ENCODE measurements around the gene KCNJ16. TPM values are rescaled to one million over a fixed set of nuclear protein-coding genes. Genes with fewer than 3 reads are reported as not detected.
A peak's percentile ranks its signal among the peaks of the same experiment; 100 is the strongest.

Gene KCNJ16
- total RNA-seq, 2 experiments from 2014 or later = not detected

DNA sequence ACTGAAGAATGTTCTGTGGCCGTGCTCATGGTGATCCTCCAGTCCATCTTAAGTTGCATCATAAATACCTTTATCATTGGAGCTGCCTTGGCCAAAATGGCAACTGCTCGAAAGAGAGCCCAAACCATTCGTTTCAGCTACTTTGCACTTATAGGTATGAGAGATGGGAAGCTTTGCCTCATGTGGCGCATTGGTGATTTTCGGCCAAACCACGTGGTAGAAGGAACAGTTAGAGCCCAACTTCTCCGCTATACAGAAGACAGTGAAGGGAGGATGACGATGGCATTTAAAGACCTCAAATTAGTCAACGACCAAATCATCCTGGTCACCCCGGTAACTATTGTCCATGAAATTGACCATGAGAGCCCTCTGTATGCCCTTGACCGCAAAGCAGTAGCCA lies 57.5 kb downstream of the KCNJ16 start:
- DNase-seq (no peak), ATAC-seq (ENCODE audit: low read depth) (no peak)
- Mint-ChIP-seq H3K9me3 (no peaks in the 10 kb centered on the region), H3K27me3 (peaks cover 12% of the 10 kb centered on the region), H3K27ac (no peak overlapping the region), H3K36me3 (no peaks in the 10 kb centered on the region), H3K4me3 (no peak overlapping the region), H3K4me1 (peaks cover 5% of the 10 kb centered on the region)
- POLR2A ChIA-PET = no interaction called here

DNA sequence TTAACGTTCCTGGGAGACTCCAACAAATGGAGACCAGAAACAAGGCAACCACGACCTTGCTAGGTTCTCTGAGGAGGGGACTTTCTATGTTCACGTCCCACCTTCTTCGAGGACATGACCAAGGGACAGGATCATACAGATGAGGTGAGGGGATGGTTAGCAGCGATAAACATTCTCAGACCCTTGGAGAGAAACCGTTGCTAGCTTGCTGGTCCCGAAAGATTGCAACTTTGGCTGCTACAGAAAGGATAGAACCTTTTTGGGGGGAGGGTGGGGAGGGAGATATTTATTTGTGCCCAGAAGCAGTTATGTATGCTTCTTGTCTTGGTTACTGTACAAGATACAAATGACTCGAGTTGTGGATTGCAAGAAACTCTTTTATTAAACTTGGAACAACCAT lies 59.0 kb downstream of the KCNJ16 start:
- Mint-ChIP-seq H3K27me3 (peaks cover 13% of the 10 kb centered on the region), H3K4me3 (no peak overlapping the region), H3K27ac (no peak overlapping the region), H3K36me3 (no peaks in the 10 kb centered on the region), H3K9me3 (no peaks in the 10 kb centered on the region), H3K4me1 (peaks cover 6% of the 10 kb centered on the region)
- DNase-seq (no peak), ATAC-seq (ENCODE audit: low read depth) (no peak)
- POLR2A ChIA-PET = no interaction called here

DNA sequence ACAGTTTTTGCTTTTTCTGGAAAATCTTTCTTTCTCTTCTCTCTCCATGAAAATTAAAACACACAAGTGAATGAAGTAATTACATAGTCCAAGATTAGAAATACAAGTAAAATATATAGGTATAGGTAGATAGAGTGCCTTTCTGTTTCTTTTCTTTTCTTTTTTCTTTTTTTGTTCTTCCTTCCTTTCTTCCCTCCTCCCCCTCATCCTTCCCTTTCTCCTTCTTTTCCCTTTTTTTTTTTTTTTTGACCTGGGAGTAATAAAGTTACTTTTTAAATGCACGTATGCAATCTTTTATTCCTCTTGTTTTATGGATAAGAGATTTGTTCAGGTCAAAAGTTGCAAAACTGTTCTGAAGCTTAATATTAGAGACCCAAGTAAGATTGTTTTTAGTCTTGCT lies 59.8 kb downstream of the KCNJ16 start:
- Mint-ChIP-seq H3K36me3 (no peaks in the 10 kb centered on the region), H3K4me1 (peaks cover 6% of the 10 kb centered on the region), H3K9me3 (no peaks in the 10 kb centered on the region), H3K27ac (no peak overlapping the region), H3K4me3 (no peak overlapping the region), H3K27me3 (peaks cover 13% of the 10 kb centered on the region)
- no peak for ATAC-seq (ENCODE audit: low read depth)
- POLR2A ChIA-PET = no interaction called here
- no peak for DNase-seq

DNA sequence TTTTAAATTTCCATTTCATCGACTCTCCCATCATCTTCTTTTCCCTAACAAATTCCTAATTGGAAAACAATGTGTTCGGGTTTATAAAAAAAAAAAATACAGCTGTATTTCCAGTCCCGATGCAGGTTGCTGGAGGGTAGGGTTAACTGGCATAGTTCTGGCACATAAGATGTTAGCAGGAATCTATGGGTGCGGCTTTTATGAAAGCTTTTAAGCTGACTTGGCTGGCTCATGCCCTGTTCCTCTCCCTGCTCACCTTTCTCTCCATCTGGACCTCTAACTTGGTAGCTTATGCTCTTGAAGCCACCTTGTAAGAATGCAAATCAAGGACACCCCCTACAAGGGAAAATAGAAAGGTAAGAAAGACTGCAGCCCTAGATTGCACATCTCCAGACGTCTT lies 61.1 kb downstream of the KCNJ16 start:
- no peak for ATAC-seq (ENCODE audit: low read depth)
- POLR2A ChIA-PET = no interaction called here
- DNase-seq = no peak
- no peaks in the 10 kb centered on the region for H3K9me3 Mint-ChIP-seq
- no peak overlapping the region for H3K4me3 Mint-ChIP-seq
- no peaks in the 10 kb centered on the region for H3K36me3 Mint-ChIP-seq
- H3K4me1 Mint-ChIP-seq = peaks cover 6% of the 10 kb centered on the region
- H3K27ac Mint-ChIP-seq = no peak overlapping the region
- H3K27me3 Mint-ChIP-seq = peaks cover 15% of the 10 kb centered on the region

GRCh38 chr17:70137451-70138230 lies 62.6 kb downstream of the KCNJ16 start:
- ATAC-seq (ENCODE audit: low read depth) = peak; percentile 94
- Mint-ChIP-seq H3K36me3 (no peaks in the 10 kb centered on the region), H3K4me1 (peaks cover 6% of the 10 kb centered on the region), H3K4me3 (peak overlapping the region; percentile 57), H3K27ac (no peak overlapping the region), H3K9me3 (no peaks in the 10 kb centered on the region), H3K27me3 (peaks cover 15% of the 10 kb centered on the region)
- POLR2A ChIA-PET = no interaction called here
- DNase-seq = no peak

GRCh38 chr17:70138291-70138865 lies 63.4 kb downstream of the KCNJ16 start:
- DNase-seq (no peak), ATAC-seq (ENCODE audit: low read depth) (no peak)
- Mint-ChIP-seq H3K4me3 (no peak overlapping the region), H3K27ac (no peak overlapping the region), H3K4me1 (peaks cover 6% of the 10 kb centered on the region), H3K27me3 (peaks cover 15% of the 10 kb centered on the region), H3K36me3 (no peaks in the 10 kb centered on the region), H3K9me3 (no peaks in the 10 kb centered on the region)
- POLR2A ChIA-PET = no interaction called here

GRCh38 chr17:70139449-70139993 lies 64.5 kb downstream of the KCNJ16 start:
- ATAC-seq (ENCODE audit: low read depth) (no peak), DNase-seq (no peak)
- Mint-ChIP-seq H3K4me3 (no peak overlapping the region), H3K9me3 (no peaks in the 10 kb centered on the region), H3K27ac (no peak overlapping the region), H3K4me1 (peaks cover 6% of the 10 kb centered on the region), H3K27me3 (peaks cover 13% of the 10 kb centered on the region), H3K36me3 (no peaks in the 10 kb centered on the region)
- POLR2A ChIA-PET = no interaction called here

GRCh38 chr17:70144260-70144846 lies 69.3 kb downstream of the KCNJ16 start:
- POLR2A ChIA-PET = no interaction called here
- H3K9me3 Mint-ChIP-seq = no peaks in the 10 kb centered on the region

DNA sequence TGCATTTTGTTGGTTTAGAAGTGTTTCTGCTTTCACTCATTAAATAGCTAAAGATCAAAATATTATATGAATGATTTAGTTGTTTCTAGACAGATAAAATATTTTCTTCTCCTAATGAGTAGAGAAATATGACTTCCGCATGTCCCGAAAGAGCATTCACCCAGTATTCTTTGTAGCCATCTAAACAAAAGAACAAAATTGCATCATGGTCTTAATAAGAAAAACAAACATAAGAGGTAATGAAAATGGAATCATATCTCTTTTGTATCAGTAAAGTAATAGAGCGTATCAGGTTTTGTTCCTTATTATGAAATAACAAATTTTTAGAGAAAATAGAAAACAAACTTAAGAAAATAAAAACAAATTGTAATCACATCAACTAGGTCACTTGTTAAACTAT lies 78.2 kb downstream of the KCNJ16 start:
- POLR2A ChIA-PET = no interaction called here
- Mint-ChIP-seq H3K27ac (no peak overlapping the region), H3K9me3 (no peaks in the 10 kb centered on the region), H3K4me3 (no peak overlapping the region), H3K36me3 (no peaks in the 10 kb centered on the region), H3K4me1 (no peaks in the 10 kb centered on the region), H3K27me3 (peaks cover 6% of the 10 kb centered on the region)
- no peak for DNase-seq
- ATAC-seq (ENCODE audit: low read depth) = no peak

More at GRCh38 chr17:70144260-70144846, 69.3 kb downstream of the KCNJ16 start:
- peaks cover 19% of the 10 kb centered on the region for H3K27me3 Mint-ChIP-seq
- no peak overlapping the region for H3K27ac Mint-ChIP-seq
- no peaks in the 10 kb centered on the region for H3K4me1 Mint-ChIP-seq
- no peak for DNase-seq
- no peaks in the 10 kb centered on the region for H3K36me3 Mint-ChIP-seq
- ATAC-seq (ENCODE audit: low read depth) = no peak
- H3K4me3 Mint-ChIP-seq = no peak overlapping the region

- H3K9me3 Mint-ChIP-seq = no peaks in the 10 kb centered on the region
- no peaks in the 10 kb centered on the region for H3K36me3 Mint-ChIP-seq
- no peak overlapping the region for H3K27ac Mint-ChIP-seq
- ATAC-seq (ENCODE audit: low read depth) = no peak
- no peak for DNase-seq
- H3K4me3 Mint-ChIP-seq = no peak overlapping the region
- POLR2A ChIA-PET = no interaction called here
- H3K27me3 Mint-ChIP-seq = peaks cover 8% of the 10 kb centered on the region
- H3K4me1 Mint-ChIP-seq = no peaks in the 10 kb centered on the region
Measured at GRCh38 chr17:70157151-70157550, 82.1 kb downstream of the KCNJ16 start.

- H3K27ac Mint-ChIP-seq = no peak overlapping the region
- DNase-seq (no peak), ATAC-seq (ENCODE audit: low read depth) (no peak)
- no peaks in the 10 kb centered on the region for H3K9me3 Mint-ChIP-seq
- H3K27me3 Mint-ChIP-seq = peaks cover 10% of the 10 kb centered on the region
- H3K4me1 Mint-ChIP-seq = no peaks in the 10 kb centered on the region
- POLR2A ChIA-PET = no interaction called here
- no peak overlapping the region for H3K4me3 Mint-ChIP-seq
- H3K36me3 Mint-ChIP-seq = no peaks in the 10 kb centered on the region
Measured at GRCh38 chr17:70158180-70158579, 83.2 kb downstream of the KCNJ16 start.

DNA sequence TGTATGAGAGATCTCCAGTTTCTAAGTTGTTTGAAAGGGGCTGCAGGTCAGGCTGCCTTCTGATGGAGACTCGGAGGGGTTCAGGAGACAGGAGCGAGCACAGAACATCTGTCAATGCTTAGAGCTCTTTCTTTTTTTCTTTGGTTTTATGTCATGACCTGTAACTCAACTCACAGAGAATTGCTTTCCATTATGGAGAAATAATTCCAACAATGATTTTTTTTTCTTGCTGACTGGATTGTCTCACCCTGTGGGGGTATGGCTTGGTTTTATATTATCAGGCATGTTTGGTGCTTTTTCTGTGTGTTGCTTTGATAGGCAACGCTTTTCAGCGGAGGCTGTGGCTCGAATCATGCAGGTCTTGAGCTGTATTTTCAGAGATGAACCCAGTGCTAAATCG lies 83.6 kb downstream of the KCNJ16 start:
- ATAC-seq (ENCODE audit: low read depth) (no peak), DNase-seq (no peak)
- H3K36me3 Mint-ChIP-seq = no peaks in the 10 kb centered on the region
- H3K4me1 Mint-ChIP-seq = no peaks in the 10 kb centered on the region
- peaks cover 10% of the 10 kb centered on the region for H3K27me3 Mint-ChIP-seq
- H3K27ac Mint-ChIP-seq = no peak overlapping the region
- no peak overlapping the region for H3K4me3 Mint-ChIP-seq
- H3K9me3 Mint-ChIP-seq = no peaks in the 10 kb centered on the region
- POLR2A ChIA-PET = no interaction called here

DNA sequence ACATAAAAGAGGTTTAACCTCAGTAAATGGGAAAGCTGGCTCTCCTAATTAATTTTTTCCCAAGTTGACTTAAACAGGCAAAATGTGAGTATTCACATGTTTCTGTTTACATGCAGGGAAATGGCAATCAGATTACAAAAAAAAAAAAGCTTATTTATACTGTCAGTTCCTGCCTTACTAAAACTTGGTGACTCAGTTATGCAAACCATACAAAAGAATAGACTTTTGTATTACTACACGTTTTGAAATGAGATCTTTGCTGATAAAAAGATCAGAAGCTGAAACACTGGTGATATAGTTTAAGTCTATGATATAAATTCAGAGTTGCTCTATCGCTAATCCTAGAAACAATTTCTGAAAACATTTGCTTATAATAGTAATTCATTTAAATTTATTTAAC lies 85.0 kb downstream of the KCNJ16 start:
- DNase-seq (no peak), ATAC-seq (ENCODE audit: low read depth) (no peak)
- Mint-ChIP-seq H3K9me3 (no peaks in the 10 kb centered on the region), H3K27me3 (peaks cover 10% of the 10 kb centered on the region), H3K36me3 (no peaks in the 10 kb centered on the region), H3K4me3 (no peak overlapping the region), H3K4me1 (no peaks in the 10 kb centered on the region), H3K27ac (no peak overlapping the region)
- POLR2A ChIA-PET = no interaction called here

DNA sequence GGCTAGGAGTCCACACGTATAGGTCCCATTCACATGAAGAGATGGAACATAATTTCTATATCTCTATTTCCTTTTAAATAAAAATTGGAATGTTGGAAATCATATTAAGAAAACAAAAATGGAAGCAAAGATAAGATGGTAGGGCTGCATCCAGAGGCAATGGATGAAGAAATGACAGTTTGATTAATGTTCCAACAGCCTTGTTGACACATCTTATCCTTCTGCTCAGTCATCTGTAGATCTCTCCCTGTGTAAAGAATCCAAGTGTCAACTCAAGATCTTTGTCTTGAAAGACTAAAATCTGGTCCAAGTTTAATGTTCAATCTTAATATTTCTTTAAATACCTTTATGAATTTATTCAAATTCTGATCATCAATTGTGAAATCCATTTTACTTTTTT lies 86.5 kb downstream of the KCNJ16 start:
- H3K4me1 Mint-ChIP-seq = no peaks in the 10 kb centered on the region
- H3K27me3 Mint-ChIP-seq = peaks cover 16% of the 10 kb centered on the region
- no peak for ATAC-seq (ENCODE audit: low read depth)
- POLR2A ChIA-PET = no interaction called here
- no peak overlapping the region for H3K4me3 Mint-ChIP-seq
- H3K27ac Mint-ChIP-seq = no peak overlapping the region
- no peak for DNase-seq
- no peaks in the 10 kb centered on the region for H3K36me3 Mint-ChIP-seq
- no peaks in the 10 kb centered on the region for H3K9me3 Mint-ChIP-seq

Data from activated naive CD8-positive, alpha-beta T cell treated with anti-CD3 and anti-CD28 coated beads, Interleukin-2, amount 10 ng/mL, durations not matched to agents 7 days and 5 days (primary cell).